Cardiac muscle cell (in vitro differentiated cells and primary cell): ENCODE results near the gene ARV1. TPM values are rescaled to one million over a fixed set of nuclear protein-coding genes. Genes with fewer than 3 reads are reported as not detected.

Source experiments
- DNase-seq, 2 donors: peaks; one replicate each; pipeline versions ENCODE4 v3.0.0 to v3.0.0-alpha.2; 2010 to 2017; ENCODE audit warnings: low read depth in 1 of 2, low spot score in 1 of 2
- H3K27ac ChIP-seq: fragments of 200-600 bp; sonication (generic); 2 replicates; pipeline ENCODE4 v1.5.1; 2016
- H3K27me3 ChIP-seq: fragments of 200-600 bp; sonication (generic); 2 replicates; pipeline ENCODE4 v1.6.0; 2016; ENCODE audit warnings: control low read depth
- H3K36me3 ChIP-seq: fragments of 200-600 bp; sonication (generic); 2 replicates; pipeline ENCODE4 v1.5.1; 2016; ENCODE audit warnings: control low read depth
- H3K4me1 ChIP-seq: fragments of 200-600 bp; sonication (generic); 2 replicates; pipeline ENCODE4 v1.8.1; 2017; ENCODE audit warnings: low read depth, mild to moderate bottlenecking, mixed run types
- H3K4me3 ChIP-seq: fragments of 200-600 bp; sonication (generic); 2 replicates; pipeline ENCODE4 v1.5.1; 2016; ENCODE audit warnings: mild to moderate bottlenecking
- H3K9me3 ChIP-seq: fragments of 200-600 bp; sonication (generic); 2 replicates; pipeline ENCODE4 v1.5.1; 2017; ENCODE audit warnings: low read depth, mild to moderate bottlenecking, control low read depth
- polyA plus RNA-seq: library from polyadenylated mRNA; unstranded; fragments of >200 nt; fragmentation: Nextera tagmentation; extraction: Ambion mirVana; gene quantifications from 2 replicates; pipeline ENCODE4 v1.2.1, GENCODE V29; 2016
- total RNA-seq: library from RNA; depleted of rRNA; stranded (reverse); fragments of >200 nt; gene quantifications from 2 replicates; pipeline ENCODE4 v1.2.3, GENCODE V29; 2016
- TF ChIP-seq, protein P1 (sequence below): IDR thresholded peaks from 2 replicates; pipeline ENCODE4 v1.5.1; 2012; ENCODE audit warnings: low read depth, mild to moderate bottlenecking, low read length

The ARV1 gene
- total and polyA plus RNA-seq, 2 experiments from 2014 or later, result 21.1 to 40.3 TPM

- H3K36me3 ChIP-seq, result no peaks in the 10 kb centered on the region
Observed at GRCh38 chr1:230966358-230966873, 12.5 kb upstream of the ARV1 start.

DNA sequence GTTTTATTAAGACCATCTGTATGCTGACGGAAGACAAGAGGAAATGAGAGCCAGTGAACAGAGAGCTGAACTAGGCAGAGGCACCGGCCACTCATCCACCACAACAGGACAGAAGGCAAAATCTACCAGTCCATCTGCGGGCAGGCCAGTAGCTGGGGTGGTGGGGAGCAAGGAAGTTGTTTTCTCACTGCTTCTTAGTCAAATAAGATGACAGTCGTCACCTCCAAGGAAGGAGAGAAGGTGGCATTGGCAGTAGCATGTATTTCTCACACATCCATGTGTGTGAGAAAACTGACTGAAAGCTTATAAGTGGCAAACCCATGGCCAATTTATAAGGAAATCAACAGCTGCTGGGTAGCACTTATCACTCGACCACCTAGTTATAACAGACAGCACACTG is 8.5 kb upstream of the ARV1 start:
- no peaks in the 10 kb centered on the region for H3K4me1 ChIP-seq
- no peak overlapping the region for H3K27ac ChIP-seq
- TF ChIP-seq, protein P1, sequence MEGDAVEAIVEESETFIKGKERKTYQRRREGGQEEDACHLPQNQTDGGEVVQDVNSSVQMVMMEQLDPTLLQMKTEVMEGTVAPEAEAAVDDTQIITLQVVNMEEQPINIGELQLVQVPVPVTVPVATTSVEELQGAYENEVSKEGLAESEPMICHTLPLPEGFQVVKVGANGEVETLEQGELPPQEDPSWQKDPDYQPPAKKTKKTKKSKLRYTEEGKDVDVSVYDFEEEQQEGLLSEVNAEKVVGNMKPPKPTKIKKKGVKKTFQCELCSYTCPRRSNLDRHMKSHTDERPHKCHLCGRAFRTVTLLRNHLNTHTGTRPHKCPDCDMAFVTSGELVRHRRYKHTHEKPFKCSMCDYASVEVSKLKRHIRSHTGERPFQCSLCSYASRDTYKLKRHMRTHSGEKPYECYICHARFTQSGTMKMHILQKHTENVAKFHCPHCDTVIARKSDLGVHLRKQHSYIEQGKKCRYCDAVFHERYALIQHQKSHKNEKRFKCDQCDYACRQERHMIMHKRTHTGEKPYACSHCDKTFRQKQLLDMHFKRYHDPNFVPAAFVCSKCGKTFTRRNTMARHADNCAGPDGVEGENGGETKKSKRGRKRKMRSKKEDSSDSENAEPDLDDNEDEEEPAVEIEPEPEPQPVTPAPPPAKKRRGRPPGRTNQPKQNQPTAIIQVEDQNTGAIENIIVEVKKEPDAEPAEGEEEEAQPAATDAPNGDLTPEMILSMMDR, result no peak
- DNase-seq, result no peak
- no peaks in the 10 kb centered on the region for H3K9me3 ChIP-seq
- H3K4me3 ChIP-seq, result no peak overlapping the region
- H3K27me3 ChIP-seq, result no peaks in the 10 kb centered on the region
- H3K36me3 ChIP-seq, result no peaks in the 10 kb centered on the region

More at GRCh38 chr1:230966358-230966873, 12.5 kb upstream of the ARV1 start:
- TF ChIP-seq, protein P1, result no peak
- no peaks in the 10 kb centered on the region for H3K4me1 ChIP-seq
- H3K9me3 ChIP-seq, result no peaks in the 10 kb centered on the region
- no peak overlapping the region for H3K27ac ChIP-seq
- DNase-seq, result no peak
- no peaks in the 10 kb centered on the region for H3K27me3 ChIP-seq
- no peak overlapping the region for H3K4me3 ChIP-seq

DNA sequence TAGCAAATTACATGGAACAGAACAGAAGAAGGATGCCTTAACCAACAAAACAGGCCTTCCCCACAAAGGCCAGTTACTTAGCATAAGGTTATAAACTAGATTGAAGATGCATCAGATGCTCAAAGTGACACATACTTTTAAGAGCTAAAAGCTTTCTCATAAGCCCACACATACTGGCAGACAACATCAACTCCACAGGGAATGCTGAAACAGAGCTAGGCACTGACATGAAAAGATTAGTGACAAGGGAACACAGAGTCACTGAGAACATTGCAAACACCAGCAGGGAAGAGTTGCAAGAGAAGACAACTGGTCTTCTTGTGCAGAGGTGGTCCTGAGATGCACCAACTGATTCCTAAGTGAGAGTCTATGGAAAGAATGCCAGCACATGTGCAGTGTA is 7.1 kb upstream of the ARV1 start:
- no peak for DNase-seq
- Histone ChIP-seq H3K36me3 (peaks cover 5% of the 10 kb centered on the region), H3K4me3 (no peak overlapping the region), H3K9me3 (no peaks in the 10 kb centered on the region), H3K27ac (no peak overlapping the region), H3K4me1 (no peaks in the 10 kb centered on the region), H3K27me3 (no peaks in the 10 kb centered on the region)
- TF ChIP-seq, protein P1, result no peak

DNA sequence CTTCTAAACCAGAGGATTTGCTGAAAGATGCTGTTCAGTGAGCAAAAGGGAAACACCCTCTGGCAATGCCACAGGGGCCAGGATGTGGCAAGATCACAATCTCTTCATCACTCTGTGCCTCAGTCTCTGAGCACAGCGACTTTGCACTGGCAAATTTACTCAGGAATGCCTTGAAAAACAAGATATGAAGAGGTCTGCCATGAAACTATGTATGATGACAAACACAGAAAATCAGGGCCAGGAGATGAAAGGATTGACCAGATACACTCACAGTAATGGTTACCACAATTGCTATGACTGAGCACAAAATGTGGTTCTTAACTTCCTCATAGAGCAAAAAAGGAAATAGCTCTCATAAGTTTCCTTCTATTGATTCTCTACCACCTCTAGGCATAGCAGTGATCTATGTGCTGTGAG is 6.0 kb upstream of the ARV1 start:
- no peak for DNase-seq
- Histone ChIP-seq H3K4me3 (no peak overlapping the region), H3K36me3 (peaks cover 5% of the 10 kb centered on the region), H3K27me3 (no peaks in the 10 kb centered on the region), H3K4me1 (no peaks in the 10 kb centered on the region), H3K9me3 (no peaks in the 10 kb centered on the region), H3K27ac (no peak overlapping the region)
- TF ChIP-seq, protein P1, result no peak

GRCh38 chr1:230975636-230976035 is 3.3 kb upstream of the ARV1 start:
- H3K27me3 ChIP-seq, result no peaks in the 10 kb centered on the region
- no peak for DNase-seq
- no peak overlapping the region for H3K4me3 ChIP-seq
- H3K4me1 ChIP-seq, result peaks cover 6% of the 10 kb centered on the region
- peaks cover 5% of the 10 kb centered on the region for H3K36me3 ChIP-seq
- no peaks in the 10 kb centered on the region for H3K9me3 ChIP-seq
- H3K27ac ChIP-seq, result no peak overlapping the region
- TF ChIP-seq, protein P1, result no peak

DNA sequence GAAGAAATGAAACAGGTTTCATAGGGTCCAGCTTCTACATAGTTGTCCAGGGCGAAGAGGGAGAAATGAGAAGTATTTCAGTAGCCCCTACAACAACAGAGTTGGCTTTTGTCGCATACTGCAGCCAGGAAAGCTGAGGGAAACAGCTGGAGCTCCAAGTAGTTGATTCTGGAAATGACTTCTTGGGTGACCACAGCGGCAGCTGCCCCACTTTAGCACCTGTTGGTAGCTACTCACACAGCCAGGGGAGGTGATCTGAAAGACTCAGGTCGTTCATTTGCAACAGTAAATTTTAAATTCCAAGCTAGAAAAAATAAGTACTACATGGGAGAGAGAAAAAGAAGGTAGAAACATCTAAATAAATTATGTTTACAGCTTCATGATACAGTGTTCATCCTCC is 2.5 kb upstream of the ARV1 start:
- H3K27ac ChIP-seq, result no peak overlapping the region

More for the DNA sequence above, 2.5 kb upstream of the ARV1 start:
- no peak for DNase-seq
- H3K27me3 ChIP-seq, result no peaks in the 10 kb centered on the region
- H3K36me3 ChIP-seq, result peaks cover 5% of the 10 kb centered on the region
- H3K4me1 ChIP-seq, result peaks cover 6% of the 10 kb centered on the region
- no peaks in the 10 kb centered on the region for H3K9me3 ChIP-seq
- TF ChIP-seq, protein P1, result no peak
- H3K4me3 ChIP-seq, result no peak overlapping the region
